HG02759 (cell line): ENCODE results near the gene ADIPOR2.

Experiments used
- ATAC-seq: cut with Tn5 transposase; IDR thresholded peaks from one replicate; pipeline ENCODE4 v1.9.1; 2021; ENCODE audit warnings: mild to moderate bottlenecking, moderate library complexity; ENCODE audit not compliant: unreplicated experiment

The ADIPOR2 gene

DNA sequence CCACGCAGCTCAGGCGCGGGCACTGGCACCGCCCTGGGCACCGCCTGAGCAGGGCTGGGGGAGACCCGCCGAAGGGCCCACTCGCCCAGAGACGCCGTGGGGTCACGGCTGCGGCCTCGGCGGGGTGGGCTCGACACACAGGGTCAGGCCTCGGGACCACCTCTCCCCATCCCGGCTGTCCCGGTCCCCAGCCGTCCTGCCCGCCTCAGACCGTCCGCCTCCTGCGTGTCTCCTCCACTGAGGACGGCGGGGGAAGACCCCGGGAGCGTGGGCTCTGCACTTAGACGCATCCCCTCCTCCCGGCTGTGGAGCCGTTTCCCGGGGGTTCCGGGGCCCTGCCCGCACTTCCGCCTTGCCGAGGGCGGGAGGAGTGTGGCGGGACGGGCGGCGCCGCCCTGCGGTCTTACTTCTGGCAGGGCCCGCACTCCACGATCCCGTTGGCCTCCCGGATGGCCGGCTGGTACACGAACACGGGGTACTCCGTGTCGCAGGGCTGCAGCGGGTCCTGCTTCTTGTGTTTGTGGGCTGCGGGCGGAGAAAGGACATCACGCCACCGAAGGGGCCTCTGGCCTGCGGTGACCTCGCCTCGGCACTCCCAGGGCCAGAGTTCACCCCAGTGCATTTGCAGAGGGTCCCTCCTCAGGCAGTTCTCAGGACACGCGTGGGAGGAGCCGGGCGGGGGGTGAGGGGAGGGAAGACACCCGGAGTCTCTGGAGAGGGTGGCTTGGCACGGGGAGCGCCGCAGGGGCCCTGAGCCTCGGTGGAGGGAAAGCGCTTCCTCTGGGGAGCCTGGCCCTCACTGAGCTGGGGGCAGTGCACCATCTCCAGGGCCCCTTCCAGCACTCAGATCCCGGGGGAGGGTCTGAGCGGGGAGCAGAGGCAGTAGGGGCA, 106.4 kb downstream of the ADIPOR2 start:
- ATAC-seq: peak; percentile 27

- ATAC-seq: no peak
These were observed 107.2 kb downstream of the ADIPOR2 start for GRCh38 chr12:1797991-1798640.

- ATAC-seq: no peak
These were observed 107.8 kb downstream of the ADIPOR2 start for GRCh38 chr12:1798641-1799020.

DNA sequence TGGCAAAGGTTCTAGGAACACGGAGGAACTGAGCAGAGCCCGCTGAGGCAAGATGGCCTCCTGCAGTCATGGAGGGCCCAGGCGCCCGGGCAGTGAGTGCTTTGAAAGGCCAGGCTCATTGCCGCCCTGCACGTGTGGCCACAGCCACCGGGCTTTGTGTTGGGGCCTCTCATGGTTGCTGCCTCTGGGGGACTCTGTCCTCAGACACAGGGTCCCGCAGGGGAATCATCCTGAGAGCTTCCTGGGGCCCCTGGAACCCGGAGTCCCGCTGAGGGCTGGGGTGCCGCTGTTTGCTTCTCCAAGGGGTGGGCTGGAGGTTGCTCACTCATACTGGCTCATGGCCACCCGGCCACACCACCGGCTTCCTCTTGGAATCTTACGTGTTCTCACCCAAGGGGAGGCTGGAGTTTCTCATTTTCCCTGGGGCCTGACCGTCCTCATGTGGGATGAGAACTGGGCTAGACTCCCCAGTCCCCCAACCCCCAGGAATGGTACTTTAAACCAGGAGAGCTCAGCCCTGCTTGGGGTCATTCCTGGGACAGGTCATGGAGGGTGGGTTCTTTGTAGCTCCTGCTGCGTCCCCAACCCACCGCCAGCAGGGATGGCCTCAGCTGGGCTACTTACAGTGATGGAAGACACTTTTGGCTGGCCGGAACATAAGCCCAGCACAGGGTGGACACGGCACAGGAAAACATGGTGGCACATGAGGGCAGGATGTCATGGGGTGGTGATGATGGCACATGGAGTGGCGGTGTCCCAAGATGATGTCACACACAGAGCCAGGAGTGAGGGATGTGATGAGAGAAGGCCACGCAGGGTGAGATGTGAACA, 108.4 kb downstream of the ADIPOR2 start:
- no peak for ATAC-seq

- ATAC-seq: no peak
These were observed 109.1 kb downstream of the ADIPOR2 start for GRCh38 chr12:1799882-1800400.

GRCh38 chr12:1800401-1801302, 109.8 kb downstream of the ADIPOR2 start:
- ATAC-seq: no peak

DNA sequence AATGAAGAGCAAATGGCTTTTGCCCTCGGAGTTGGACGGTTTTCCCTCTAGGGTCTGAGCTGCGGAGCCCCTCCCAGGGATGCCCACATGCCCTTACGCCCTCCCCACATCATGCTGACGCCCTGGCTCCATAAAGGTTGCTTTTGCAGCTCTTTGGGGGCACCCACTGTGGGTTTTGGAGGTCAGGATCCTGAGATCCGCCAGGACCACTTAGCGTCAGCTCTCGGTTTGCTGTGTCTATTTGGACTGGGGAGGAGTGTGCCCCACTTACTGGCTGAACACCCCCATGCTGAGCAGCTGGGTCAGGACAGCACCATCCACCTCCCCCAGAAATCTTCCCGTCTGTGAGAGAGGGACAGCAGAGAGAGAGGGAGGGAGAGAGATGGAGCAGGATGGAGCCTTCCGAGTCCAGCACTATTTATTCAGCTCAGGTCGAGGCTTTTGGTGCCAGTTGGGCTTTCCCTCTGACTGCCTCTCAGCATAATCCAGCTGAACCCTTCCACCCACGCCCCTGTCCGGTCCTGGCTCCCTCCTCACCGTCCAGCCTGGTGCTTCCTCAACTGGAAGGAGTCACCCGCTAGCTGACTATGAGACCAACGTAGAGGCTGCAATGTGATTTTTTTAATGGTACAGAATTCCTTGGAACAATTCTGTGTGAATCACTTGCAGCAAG, 110.6 kb downstream of the ADIPOR2 start:
- no peak for ATAC-seq

- no peak for ATAC-seq
These were observed 112.9 kb downstream of the ADIPOR2 start for GRCh38 chr12:1803736-1804135.

DNA sequence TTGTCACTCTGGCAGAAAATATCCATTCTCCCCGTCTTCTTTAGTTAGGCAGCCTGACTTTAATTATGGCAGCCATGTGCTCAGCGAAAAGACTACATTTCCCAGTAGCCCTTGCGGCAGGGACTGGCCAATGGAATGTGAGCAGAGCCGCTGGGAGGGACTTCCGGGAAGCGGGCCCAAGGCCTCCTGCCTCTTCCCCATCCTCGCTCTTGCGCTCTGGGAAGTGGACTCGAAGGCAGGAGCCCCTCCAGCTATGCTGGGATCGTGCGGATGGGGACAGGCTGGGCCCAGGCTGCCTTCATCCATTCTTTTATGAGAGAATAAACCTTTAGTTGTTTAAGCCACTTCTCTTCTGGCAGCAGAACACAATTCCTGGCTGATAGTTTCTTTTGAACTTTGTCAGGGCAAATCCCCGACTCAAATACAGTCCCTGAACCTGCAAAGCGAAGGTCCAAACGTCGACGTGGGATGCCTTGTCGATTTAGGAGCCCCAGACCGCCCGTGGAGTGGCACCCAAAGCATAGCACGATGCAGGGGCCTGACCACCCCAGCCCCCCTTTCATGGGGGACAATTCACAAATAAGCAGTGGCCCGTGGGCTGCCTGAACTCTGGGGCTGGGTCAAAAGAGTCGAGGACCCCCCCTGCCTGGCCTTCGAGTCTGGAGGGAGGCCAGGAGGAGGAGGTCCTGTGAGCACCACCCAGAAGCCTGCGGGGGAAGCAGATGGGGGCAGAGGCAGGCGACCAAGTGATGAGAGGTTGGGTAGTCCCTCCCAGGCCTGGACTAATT, 113.9 kb downstream of the ADIPOR2 start:
- ATAC-seq: peak; percentile 91

- ATAC-seq: no peak
These were observed 114.7 kb downstream of the ADIPOR2 start for GRCh38 chr12:1805441-1806081.

DNA sequence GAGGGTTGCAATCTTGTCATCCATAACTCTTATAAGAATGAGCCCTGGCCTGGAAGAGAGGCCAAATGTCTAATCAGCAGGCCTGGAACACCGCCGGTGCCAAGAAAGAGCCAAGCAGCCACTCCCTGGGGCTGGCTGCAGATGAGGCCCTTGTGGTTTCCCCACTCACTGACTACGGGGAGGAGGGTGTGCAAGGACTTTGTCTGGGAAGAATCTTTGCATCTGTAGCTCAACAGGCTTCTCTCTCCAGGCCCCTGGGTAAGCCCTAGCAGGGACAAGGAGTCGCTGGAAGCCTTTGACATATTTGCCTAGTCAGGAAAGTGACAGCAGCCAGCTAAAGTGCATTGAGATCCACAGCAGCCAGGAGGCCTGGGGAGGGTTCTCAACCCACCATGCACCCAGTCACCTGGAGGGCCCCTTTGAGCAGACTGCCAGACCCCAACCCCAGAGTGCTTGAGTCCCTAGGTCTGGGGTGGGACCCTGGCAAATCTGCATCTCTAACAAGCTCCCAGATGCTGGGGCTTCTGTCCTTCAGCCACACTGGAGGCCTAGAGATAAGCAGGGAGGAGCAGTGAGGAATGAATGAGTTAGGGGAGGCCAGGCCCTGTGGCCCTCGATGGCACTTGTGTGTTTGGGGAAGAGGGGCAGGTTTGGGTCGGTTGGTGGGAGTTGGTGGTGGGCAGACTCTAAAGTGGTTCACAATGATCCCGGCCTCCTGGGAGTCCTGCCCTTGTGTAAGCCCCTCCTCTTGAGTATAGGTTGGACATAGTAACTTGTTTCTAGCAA, 115.6 kb downstream of the ADIPOR2 start:
- ATAC-seq: no peak

DNA sequence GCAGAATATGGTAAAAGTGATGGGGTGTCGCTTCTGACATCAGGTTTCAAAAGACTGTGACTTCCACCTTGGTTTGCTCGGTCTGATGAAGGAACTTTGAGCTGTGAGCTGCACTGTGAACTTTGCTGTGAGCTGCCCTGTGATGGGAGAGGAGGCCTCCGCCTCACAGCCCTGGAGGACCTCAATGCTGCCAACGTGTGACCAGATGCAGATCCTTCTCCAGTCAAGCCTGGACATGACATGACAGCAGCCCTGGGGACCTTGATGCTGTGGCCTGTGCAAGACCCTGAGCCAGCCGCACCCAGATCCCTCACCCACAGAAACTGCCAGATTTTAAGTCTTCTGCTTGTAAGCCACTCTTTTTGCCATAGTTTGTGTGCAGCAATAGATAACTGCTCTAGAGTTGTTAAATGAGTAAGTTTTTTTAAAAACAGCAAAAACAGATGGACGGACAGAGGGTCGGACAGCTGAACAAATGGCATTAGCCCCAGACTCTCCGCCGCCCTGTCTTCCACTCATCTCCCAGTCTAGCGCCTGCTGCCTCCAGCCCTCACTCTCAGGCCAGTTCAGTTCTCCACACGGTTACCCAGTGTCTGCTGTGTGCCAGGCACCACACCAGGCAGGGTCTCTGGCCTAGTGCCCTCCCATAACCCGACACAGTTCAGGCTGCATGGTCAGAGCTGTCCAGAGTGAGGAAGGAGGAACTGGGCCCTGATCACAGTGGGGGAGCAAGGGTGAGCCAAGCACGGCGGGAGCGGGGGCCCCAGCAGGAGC, 116.4 kb downstream of the ADIPOR2 start:
- ATAC-seq: no peak

DNA sequence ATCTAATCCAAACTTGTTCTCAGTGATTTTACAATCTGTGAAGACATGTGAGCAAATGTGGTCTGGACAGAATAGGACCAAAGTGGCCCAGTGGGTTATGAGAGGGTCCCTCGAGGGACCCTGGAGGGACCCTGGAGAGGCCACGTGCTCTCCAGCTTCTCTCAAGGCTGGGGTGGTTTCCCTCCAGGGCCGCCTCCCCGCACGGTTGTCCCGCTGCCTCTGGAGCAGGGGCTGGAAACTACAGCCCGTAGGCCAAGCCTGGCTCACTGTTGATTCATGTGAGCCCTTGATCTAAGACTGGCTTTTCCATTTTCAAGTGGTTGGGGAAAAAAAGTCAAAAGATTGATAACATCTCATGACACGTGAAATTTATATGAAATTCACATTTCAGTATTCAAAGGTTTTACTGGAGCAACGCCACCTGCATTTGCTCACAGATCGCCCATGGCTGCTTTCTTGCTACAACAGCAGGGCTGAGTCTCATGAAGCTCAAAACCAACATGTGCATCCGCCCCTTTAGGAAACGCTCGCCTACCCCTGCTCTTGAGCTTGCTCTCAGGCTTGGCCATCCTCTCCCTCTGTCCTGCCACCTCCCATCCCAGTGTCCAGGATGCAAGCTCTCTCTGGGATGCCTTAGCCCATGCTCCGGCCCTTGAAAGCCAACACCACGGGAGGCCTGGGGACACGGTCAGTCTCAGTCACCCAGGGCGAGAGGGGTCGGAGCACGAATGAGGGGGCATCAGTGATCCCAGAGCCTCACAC, 117.3 kb downstream of the ADIPOR2 start:
- no peak for ATAC-seq

DNA sequence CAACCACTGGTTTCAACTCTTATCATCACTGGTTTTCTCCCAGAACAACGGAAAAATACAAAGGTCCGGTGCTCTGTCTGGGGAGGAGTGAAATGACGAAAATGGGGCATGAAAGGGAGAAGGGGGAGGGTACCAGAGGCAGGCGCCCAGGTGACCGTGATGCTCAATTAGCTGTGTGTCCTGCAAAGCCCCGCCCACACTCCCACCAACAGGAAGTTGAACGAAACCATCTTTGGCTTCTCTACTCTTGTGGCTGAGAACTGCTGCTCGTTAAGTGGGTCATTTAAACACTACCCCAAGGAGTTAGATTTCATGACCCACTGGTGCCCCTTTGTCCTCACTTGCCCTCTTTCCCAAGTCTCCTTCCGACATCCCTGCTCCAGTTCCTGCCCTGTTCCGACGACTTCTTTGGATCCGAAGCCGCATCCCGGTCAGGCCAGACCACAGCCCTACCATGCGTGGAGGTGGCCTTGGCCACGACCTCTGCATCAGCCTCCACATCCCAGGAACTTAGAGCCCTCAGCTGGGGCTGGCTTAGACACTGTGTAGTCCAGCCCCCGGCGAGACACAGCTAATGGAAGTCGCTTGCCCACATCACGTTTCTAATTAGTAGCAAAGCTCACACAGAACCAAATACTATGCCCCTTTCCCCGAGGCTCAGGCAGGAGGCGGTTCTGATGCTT, 118.1 kb downstream of the ADIPOR2 start:
- no peak for ATAC-seq

GRCh38 chr12:1809591-1810190, 118.8 kb downstream of the ADIPOR2 start:
- ATAC-seq: no peak
